Activated naive CD8-positive, alpha-beta T cell treated with anti-CD3 and anti-CD28 coated beads for 36 hours (primary cell): ENCODE data around the gene KIZ. TPM values are rescaled to one million over a fixed set of nuclear protein-coding genes. Genes with fewer than 3 reads are reported as not detected.

Experiments used
- DNase-seq: peaks from one replicate; pipeline ENCODE4 v3.0.0; 2021
- H3K27ac Mint-ChIP-seq: one replicate; pipeline ENCODE4 v1.8.0; 2022; ENCODE audit warnings: mild to moderate bottlenecking, moderate library complexity, mixed read lengths
- H3K27me3 Mint-ChIP-seq: one replicate; pipeline ENCODE4 v1.8.0; 2022; ENCODE audit warnings: mild to moderate bottlenecking, mixed read lengths
- H3K36me3 Mint-ChIP-seq: one replicate; pipeline ENCODE4 v1.8.0; 2021; ENCODE audit warnings: mild to moderate bottlenecking, mixed read lengths
- H3K4me1 Mint-ChIP-seq: one replicate; pipeline ENCODE4 v1.8.0; 2021; ENCODE audit warnings: mixed read lengths
- H3K4me3 Mint-ChIP-seq: one replicate; pipeline ENCODE4 v1.8.0; 2022; ENCODE audit warnings: mild to moderate bottlenecking, moderate library complexity, mixed read lengths
- H3K9me3 Mint-ChIP-seq: one replicate; pipeline ENCODE4 v1.8.0; 2022; ENCODE audit warnings: mixed read lengths
- total RNA-seq, 2 experiments: library from RNA; stranded (reverse); gene quantifications; one replicate each; pipeline ENCODE4 v1.2.3, GENCODE V29; 2021

The KIZ gene
- total RNA-seq, 2 experiments from 2014 or later, result 9.6 to 15.7 TPM

DNA sequence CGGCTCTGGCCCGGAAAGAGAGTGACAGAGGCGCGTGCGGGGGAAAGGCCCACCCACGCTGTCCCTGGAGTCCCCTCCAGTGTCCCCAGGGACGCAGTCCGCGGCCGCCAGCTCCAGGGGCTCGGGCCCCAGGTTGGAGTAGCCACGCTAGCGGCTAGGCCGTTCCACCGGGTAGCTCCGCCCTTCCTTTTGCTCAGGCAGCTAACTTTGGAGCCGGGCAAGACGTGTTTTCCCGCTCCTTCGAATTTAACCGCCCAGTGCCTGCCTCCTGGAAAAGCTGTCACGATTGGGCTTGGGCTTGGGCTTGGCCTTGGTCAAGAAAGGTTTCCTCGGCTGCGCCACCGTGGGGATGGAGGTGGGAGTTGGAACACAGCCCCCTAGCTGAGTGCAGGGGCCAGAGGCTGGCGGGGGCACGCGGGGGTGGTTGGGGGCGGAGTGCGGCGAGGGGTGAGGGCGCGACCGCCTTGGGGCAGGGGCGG lies 24.4 kb upstream of the KIZ start:
- Mint-ChIP-seq H3K4me3 (peak overlapping the region; percentile 81), H3K27me3 (peaks cover 92% of the 10 kb centered on the region), H3K27ac (no peak overlapping the region), H3K36me3 (no peaks in the 10 kb centered on the region), H3K4me1 (peaks cover 37% of the 10 kb centered on the region), H3K9me3 (no peaks in the 10 kb centered on the region)
- DNase-seq, result no peak

DNA sequence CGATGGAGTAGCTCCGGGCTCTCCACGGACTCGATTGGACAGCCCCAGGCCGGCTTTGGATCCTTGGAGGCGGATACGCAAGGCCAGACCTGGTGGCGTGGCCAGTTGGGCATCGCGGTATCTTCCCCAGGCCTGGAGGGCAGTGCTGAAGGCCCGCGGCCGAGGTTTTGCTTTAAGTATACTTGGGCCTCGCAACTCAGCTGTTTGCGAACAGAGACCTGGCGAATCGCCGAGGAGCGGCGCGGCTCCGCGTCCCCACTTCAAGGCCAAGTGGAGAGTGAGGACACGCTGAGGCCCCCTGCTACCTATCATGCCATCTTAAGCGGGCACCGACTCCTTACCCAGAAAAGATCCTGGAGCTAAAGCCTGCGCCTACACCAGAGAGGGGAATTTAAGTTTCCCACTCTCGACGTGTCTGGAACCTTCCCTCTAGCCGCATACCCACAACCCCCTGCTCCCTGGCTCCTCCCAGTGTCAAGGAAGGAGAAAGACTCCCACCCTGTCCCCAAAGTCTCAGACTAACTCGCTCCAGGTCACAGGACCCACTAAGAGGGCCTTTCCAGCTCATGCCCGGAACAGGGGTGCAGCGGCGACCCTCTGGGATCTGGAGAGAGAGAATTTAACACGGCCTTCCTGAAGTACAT lies 23.8 kb upstream of the KIZ start:
- H3K27me3 Mint-ChIP-seq, result peaks cover 92% of the 10 kb centered on the region
- no peak for DNase-seq
- H3K36me3 Mint-ChIP-seq, result no peaks in the 10 kb centered on the region
- peak overlapping the region; percentile 71 for H3K4me3 Mint-ChIP-seq
- H3K27ac Mint-ChIP-seq, result peak overlapping the region; percentile 29
- no peaks in the 10 kb centered on the region for H3K9me3 Mint-ChIP-seq
- peaks cover 37% of the 10 kb centered on the region for H3K4me1 Mint-ChIP-seq

DNA sequence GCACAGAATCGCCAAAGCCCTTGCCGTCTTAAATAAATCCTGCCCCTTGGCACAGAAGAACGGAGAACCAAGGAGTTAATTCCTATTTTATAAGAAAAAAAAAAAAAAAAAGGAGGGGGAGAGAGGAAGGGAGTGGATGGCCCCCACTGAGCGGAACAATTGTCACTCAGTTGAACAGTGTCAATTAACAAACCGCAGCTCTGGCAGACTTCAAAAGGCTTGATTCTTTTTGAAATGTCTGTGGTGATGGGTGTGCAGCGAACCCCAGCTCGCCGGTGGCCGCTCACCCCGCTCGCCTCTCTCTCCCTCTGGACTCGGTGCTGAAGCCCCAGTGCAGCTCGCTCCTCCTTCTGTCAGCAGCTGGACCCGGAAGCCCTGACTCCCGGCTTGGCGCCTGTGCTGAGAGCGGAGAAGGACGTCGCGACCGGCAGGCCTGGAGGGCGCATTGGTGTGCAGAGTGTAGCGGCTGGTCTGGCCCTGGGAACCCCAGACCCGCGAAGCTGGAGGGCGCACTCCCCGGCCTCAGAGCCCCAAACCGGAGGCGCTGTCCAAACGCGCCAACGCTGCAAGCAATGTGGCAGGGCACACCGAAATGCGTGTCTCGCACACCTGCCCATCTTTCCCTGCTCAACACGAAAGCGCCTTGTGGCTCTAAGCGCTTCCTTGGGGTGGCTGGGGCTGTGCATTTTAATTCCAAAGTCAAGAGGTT lies 23.1 kb upstream of the KIZ start:
- no peaks in the 10 kb centered on the region for H3K9me3 Mint-ChIP-seq

DNA sequence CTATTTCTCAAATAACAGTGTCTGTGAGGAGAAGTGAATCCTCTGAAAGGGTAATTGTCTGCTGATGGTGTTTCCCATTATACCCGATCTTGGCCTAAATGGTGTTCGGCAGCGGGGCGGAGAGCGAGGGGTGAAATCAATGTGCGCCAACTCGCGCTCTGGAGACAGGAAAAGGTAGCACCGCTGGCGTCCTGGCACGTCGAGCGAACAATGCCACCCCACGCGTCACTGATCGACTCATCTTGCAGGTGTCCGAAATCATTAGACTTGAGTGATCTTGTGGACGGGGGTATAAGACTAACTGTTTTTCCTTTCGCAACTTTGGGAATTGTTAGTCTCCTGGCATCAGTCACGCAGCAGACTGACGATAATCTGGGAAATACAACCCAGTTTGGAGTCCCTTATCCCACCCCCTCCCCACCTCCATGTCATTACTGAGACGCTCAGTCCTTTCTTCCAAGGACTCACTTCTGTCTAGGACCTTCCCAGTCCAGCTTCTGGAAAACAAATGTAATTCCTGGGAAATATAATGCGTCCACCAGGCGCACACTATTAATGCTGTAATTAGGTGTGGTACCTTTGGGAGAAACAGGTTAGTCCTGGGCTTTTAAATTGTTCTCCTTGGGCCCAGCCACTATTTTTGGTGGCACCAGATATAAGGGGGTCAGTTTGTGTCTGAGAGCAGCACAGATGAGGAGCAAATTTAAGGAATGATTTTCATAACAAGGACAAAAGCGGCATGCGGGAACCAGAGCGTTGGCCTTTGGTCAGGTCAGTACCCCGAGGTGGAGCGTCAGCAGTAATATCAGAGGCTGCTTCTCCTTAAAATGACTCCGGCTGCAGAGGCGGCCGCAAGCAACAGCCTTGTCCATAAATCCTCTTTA lies 22.1 kb upstream of the KIZ start:
- Mint-ChIP-seq H3K36me3 (no peaks in the 10 kb centered on the region), H3K4me1 (peaks cover 34% of the 10 kb centered on the region)

More for the DNA sequence above, 23.1 kb upstream of the KIZ start:
- H3K36me3 Mint-ChIP-seq, result no peaks in the 10 kb centered on the region
- peaks cover 37% of the 10 kb centered on the region for H3K4me1 Mint-ChIP-seq
- H3K4me3 Mint-ChIP-seq, result peak overlapping the region; percentile 71
- H3K27me3 Mint-ChIP-seq, result peaks cover 92% of the 10 kb centered on the region
- no peak overlapping the region for H3K27ac Mint-ChIP-seq
- DNase-seq, result peak; percentile 30

DNA sequence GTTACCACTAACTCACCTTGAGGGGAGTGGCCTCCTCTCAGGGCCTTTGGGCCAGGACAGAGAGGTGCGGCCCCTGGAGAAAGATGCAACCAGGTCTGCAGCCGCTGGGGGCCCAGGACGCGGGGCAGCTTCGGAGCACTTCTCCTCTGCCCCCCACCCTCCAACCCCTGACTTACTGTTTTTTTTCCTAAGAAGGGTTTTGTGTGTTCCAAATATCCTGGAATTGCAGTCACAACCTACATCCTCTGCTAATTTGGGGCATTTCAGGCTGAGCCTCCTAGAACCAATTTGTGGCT lies 21.5 kb upstream of the KIZ start:
- H3K36me3 Mint-ChIP-seq, result no peaks in the 10 kb centered on the region
- DNase-seq, result no peak
- peaks cover 32% of the 10 kb centered on the region for H3K4me1 Mint-ChIP-seq
- H3K4me3 Mint-ChIP-seq, result no peak overlapping the region
- H3K27ac Mint-ChIP-seq, result no peak overlapping the region
- no peaks in the 10 kb centered on the region for H3K9me3 Mint-ChIP-seq
- H3K27me3 Mint-ChIP-seq, result peaks cover 88% of the 10 kb centered on the region

More for the DNA sequence above, 22.1 kb upstream of the KIZ start:
- Mint-ChIP-seq H3K27ac (no peak overlapping the region), H3K27me3 (peaks cover 91% of the 10 kb centered on the region), H3K4me3 (peak overlapping the region; percentile 35), H3K9me3 (no peaks in the 10 kb centered on the region)
- DNase-seq, result no peak

DNA sequence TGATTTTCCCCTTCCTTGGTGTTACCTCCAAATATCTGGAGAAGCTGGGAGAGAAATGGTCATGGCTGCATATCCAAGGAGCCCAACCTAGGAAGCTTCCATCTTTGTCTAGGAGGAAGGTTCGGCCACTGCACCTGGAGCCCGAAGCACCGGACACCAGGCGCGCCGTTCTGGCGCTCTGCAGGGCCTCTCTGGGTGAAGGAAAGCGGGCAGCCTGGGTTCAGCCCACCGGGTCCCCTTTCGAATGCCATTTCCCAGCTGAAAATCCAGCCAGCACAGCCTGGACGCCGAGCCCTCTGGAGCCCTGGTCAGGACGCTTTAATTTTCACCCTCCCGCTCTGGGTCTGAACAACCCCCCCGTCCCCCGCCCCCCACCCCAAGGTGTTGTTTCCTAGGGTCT lies 21.0 kb upstream of the KIZ start:
- DNase-seq, result no peak
- Mint-ChIP-seq H3K4me3 (no peak overlapping the region), H3K27me3 (peaks cover 83% of the 10 kb centered on the region), H3K9me3 (no peaks in the 10 kb centered on the region), H3K4me1 (peaks cover 27% of the 10 kb centered on the region), H3K27ac (no peak overlapping the region), H3K36me3 (no peaks in the 10 kb centered on the region)

DNA sequence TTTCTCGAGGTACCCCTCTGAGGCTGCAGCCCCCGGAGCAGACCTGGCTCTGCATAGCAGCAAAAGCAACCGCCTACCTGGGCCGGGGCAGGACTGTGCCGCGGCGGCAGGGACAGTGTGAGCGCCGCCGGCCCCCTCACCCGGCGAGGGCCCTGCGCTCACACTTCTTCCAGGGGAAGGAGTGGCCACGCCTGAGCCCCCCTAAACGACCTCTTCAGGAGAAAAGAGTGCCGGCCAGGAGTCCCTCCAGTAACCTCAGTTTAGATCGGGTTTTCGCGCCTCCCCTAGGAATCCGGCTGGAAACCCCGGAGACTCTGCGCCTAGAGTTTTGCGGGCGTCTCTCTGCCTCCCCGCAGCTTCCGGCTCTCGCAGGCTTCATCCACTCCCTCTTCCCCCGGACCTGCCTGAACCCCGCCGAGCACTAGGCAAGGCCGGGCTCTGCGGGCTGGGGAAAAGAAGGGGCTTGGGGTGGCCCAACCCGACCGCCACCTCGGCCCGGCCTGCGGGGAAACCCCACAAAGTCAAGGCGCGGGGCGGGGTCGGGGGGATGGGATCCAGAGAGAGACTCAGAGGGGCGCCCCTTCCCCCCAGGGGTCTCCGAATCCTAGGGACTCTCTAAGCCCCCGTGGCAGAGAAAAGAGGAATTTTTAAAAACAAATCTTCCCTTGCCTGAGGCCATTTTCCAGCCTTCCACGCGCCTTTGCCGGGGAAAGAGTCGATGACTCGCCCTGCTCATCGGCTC lies 20.3 kb upstream of the KIZ start:
- Mint-ChIP-seq H3K9me3 (no peaks in the 10 kb centered on the region), H3K4me3 (no peak overlapping the region), H3K4me1 (peaks cover 23% of the 10 kb centered on the region), H3K27me3 (peaks cover 85% of the 10 kb centered on the region), H3K36me3 (no peaks in the 10 kb centered on the region), H3K27ac (no peak overlapping the region)
- no peak for DNase-seq

DNA sequence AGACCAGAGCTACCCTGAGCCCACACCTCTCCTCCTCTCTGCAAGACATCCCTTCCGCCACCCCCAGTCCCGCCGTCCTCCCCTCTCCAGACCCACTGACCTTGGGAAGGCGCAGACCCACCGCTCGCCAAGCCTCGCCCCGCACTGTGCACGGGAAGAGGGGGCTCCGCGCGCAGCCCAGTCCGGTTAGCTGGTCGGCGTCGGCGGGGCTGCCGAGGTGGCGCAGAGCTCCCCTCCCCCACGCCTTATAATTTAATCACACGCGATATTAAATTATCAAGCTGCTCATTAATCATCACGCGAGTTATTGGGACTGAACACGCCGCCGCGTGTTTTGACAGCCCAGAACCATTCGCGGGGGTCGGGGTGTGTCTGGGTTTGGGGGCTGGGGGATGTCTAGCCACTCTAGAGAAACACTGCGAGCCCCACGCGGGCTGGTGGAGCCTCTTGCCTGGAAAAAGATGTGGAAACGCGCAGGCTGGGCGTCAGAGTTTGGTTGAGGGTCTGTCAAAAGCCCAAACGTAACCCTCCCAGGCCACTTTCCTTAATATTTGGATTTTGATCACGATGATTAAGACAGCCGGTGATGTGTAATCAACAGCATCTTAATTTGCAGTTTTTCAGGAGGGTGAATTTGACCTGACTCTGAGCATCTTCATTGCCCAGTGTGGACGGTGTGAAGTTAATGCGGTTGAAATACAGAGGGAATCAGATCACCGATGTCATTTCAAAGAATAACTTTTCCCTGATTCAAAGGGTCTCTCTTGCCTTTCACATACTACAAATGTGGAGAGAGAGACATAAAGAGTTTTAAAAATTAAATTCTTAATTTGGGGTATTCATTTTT lies 19.5 kb upstream of the KIZ start, which contains the start of gene LINC00237:
Gene LINC00237 (minus strand): TSS at position 188 of the 847 bp plus-strand sequence.
- no peak within 1 kb of the TSS for H3K4me3 Mint-ChIP-seq

DNA sequence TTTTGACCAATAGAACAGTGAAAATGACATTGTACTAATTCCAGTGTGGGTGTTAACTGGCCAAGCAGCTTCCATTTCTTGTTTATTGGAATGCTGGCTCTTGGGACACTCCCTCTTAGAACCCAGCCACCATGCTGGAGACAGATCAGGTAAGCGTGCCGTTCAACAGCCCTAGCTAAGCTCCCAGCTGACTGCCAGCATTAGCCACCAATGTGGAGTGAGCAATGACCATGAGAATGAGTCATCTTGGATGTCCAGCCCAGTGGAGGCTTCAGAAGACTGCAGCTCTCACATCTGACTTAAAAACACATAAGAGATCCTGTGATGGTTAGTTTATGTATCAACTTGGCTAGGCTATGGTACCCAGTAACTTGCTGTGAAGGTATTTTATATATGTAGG lies 16.7 kb upstream of the KIZ start:
- Mint-ChIP-seq H3K4me1 (peaks cover 5% of the 10 kb centered on the region), H3K4me3 (no peak overlapping the region), H3K27ac (no peak overlapping the region), H3K9me3 (no peaks in the 10 kb centered on the region), H3K27me3 (peaks cover 75% of the 10 kb centered on the region), H3K36me3 (no peaks in the 10 kb centered on the region)
- DNase-seq, result no peak

More for the DNA sequence above, 19.5 kb upstream of the KIZ start, which contains the start of gene LINC00237:
- Mint-ChIP-seq H3K27me3 (peaks cover 81% of the 10 kb centered on the region), H3K9me3 (no peaks in the 10 kb centered on the region), H3K4me1 (peaks cover 19% of the 10 kb centered on the region), H3K36me3 (no peaks in the 10 kb centered on the region), H3K27ac (no peak within 1 kb of the TSS)
- DNase-seq, result no peak

DNA sequence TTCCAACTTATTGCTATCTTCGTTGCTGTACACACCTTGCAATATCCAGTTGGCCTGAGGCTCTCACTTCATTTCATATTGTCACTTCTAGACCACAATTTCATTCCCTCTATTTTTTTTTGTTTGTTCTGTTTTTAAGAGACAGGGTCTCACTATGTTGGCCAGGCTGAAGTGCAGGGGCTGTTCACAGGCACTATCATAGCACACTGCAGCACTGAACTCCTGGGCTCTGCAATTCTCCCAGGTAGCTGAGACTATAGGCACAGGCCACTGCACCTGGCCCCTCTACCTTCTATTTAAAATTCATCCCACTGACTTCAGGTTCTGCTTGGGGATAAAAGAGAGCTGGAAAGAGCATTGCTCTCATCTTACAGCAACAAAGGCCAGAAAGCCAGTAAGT lies 15.1 kb upstream of the KIZ start:
- DNase-seq, result no peak
- H3K4me1 Mint-ChIP-seq, result peaks cover 2% of the 10 kb centered on the region
- H3K9me3 Mint-ChIP-seq, result no peaks in the 10 kb centered on the region
- no peak overlapping the region for H3K27ac Mint-ChIP-seq
- H3K36me3 Mint-ChIP-seq, result no peaks in the 10 kb centered on the region
- no peak overlapping the region for H3K4me3 Mint-ChIP-seq
- H3K27me3 Mint-ChIP-seq, result peaks cover 61% of the 10 kb centered on the region

DNA sequence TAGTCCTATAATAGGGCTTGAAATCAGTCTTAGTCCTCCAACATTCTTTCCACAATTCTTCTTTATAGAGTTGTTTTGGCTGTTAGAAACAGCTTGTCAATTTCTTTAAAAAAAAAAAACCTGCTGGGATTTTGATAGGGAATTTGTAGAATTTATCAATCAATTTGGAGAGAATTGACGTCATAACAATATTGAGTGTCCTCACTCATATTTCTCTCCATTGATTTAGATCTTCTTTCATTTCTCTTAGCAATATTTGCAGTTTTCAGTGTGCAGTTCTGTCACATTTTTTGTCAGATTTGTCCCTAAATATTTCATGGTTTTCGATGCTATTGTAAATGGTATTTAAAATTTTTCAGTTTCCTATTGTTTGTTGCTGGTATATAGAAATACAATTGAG lies 14.5 kb upstream of the KIZ start:
- no peak for DNase-seq
- peaks cover 60% of the 10 kb centered on the region for H3K27me3 Mint-ChIP-seq
- no peak overlapping the region for H3K4me3 Mint-ChIP-seq
- no peak overlapping the region for H3K27ac Mint-ChIP-seq
- H3K9me3 Mint-ChIP-seq, result no peaks in the 10 kb centered on the region
- H3K36me3 Mint-ChIP-seq, result no peaks in the 10 kb centered on the region
- H3K4me1 Mint-ChIP-seq, result no peaks in the 10 kb centered on the region

DNA sequence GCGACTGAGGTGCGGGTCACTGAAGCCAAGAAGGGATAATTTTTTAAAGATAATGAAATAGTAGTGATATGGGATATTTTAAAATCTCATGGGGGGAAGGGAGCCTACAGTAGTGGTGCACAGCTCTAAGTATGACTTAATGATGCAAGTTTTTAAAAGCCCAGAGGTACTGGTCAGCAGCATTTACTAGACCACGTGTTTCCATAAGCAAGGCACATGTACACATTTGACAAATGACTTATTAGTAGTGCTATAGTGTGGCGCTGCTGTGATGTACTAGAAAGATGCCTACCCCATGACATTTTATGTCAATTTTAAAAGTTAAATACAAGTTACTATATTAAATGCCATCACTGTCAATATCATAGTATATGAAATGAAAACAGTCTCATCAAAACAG lies 12.2 kb upstream of the KIZ start:
- Mint-ChIP-seq H3K4me3 (no peak overlapping the region), H3K27me3 (peaks cover 43% of the 10 kb centered on the region)

DNA sequence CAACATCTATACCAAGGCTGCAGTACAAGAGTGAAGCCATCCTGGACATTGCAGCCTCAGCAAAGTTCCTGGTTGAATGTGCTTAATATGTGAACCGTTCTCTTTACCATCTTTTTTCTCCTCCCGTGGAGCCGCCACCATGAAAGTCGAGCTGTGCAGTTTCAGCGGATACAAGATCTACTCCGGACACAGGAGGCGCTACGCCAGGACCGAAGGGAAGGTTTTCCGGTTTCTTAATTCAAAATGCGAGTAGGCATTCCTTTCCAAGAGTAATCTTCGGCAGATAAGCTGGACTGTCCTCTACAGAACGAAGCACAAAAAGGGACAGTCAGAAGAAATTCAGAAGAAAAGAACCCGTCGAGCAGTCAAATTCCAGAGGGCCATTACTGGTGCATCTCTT lies 11.3 kb upstream of the KIZ start:
- Mint-ChIP-seq H3K27ac (no peak overlapping the region), H3K4me1 (no peaks in the 10 kb centered on the region), H3K9me3 (no peaks in the 10 kb centered on the region), H3K36me3 (no peaks in the 10 kb centered on the region), H3K27me3 (peaks cover 43% of the 10 kb centered on the region), H3K4me3 (no peak overlapping the region)
- DNase-seq, result no peak

More for the DNA sequence above, 12.2 kb upstream of the KIZ start:
- DNase-seq, result no peak
- Mint-ChIP-seq H3K4me1 (no peaks in the 10 kb centered on the region), H3K27ac (no peak overlapping the region), H3K36me3 (no peaks in the 10 kb centered on the region), H3K9me3 (no peaks in the 10 kb centered on the region)

DNA sequence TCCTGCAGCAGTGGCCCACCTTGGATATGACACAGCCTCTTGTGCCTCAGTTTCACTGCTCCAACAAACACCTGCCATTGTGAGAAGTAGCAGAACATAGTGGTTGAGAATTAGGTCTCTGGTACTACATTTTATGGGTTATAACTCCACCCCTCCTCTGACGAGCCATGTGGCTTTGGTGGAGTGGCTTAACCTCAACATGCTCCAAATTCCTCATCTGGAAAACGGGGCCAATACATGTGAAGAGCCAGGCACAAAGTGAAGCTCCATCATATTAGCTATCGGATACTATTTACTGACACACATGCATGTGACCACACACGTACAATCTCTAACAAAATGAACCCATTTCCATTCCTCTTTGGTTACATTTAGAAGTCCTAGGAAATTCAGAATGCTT lies 8.4 kb upstream of the KIZ start:
- Mint-ChIP-seq H3K27me3 (peaks cover 27% of the 10 kb centered on the region), H3K27ac (no peak overlapping the region), H3K9me3 (no peaks in the 10 kb centered on the region), H3K36me3 (no peaks in the 10 kb centered on the region), H3K4me1 (no peaks in the 10 kb centered on the region), H3K4me3 (no peak overlapping the region)
- no peak for DNase-seq
